ENCODE results near the gene RNFT2. TPM values are rescaled to one million over a fixed set of nuclear protein-coding genes. Genes with fewer than 3 reads are reported as not detected.

The RNFT2 gene
- total RNA-seq, 1 experiment from 2014 or later: 12.3 TPM

- Histone ChIP-seq H3K27ac (ENCODE audit: low read length) (no peak overlapping the region), H3K4me1 (ENCODE audit: control insufficient read depth, insufficient read depth, low read length) (0 out of 2 replicates have a peak, but pooled peaks cover 2% of the 10 kb centered on the region), H3K36me3 (ENCODE audit: control insufficient read depth, insufficient read depth, low read length) (no peaks in the 10 kb centered on the region), H3K27me3 (ENCODE audit: control insufficient read depth, insufficient read depth, low read length) (no peaks in the 10 kb centered on the region), H3K4me3 (ENCODE audit: low read depth in 2 of 2, low read length in 2 of 2) (no peak overlapping the region), H3K9me3 (ENCODE audit: control insufficient read depth, insufficient read depth, low read depth, low read length) (no peaks in the 10 kb centered on the region)
- in situ Hi-C loops (cut with HindIII; ENCODE audit: low pct_unique_long_range_greater_than_20kb, low sequenced_read_pairs) (no loop called here), intact Hi-C loops (cut with micrococcal nuclease; ENCODE audit: unreplicated experiment) (no loop called here)
- TF ChIP-seq TCF7L2 (IDR thresholded peaks at IDR 0.05; ENCODE audit: low read depth, low read length) (no peak), CTCF (IDR thresholded peaks at IDR 0.05) (no peak), SIN3A (IDR thresholded peaks at IDR 0.05; ENCODE audit: borderline replicate concordance, insufficient read depth, low read depth, low read length) (no peak), REST (IDR thresholded peaks at IDR 0.05; ENCODE audit: insufficient read depth in 1 of 2, low read depth in 2 of 2, low read length in 1 of 2) (no peak), POLR2AphosphoS5 (IDR thresholded peaks at IDR 0.05; ENCODE audit: low read depth, low read length) (no peak)
- no peak for DNase-seq (ENCODE audit: low read depth, low spot score)
- BruUV-seq (replicated peaks): no TSS peak
- CTCF ChIA-PET: no interaction called here
- POLR2A ChIA-PET: no interaction called here
- ATAC-seq: no peak
Measured at GRCh38 chr12:116761499-116761898, 23.4 kb downstream of the RNFT2 start.

GRCh38 chr12:116765271-116765670 is 27.2 kb downstream of the RNFT2 start:
- H3K27ac ChIP-seq (ENCODE audit: low read length): no peak overlapping the region
- H3K36me3 ChIP-seq (ENCODE audit: control insufficient read depth, insufficient read depth, low read length): no peaks in the 10 kb centered on the region
- no peak overlapping the region for H3K4me3 ChIP-seq (ENCODE audit: low read depth in 2 of 2, low read length in 2 of 2)
- H3K27me3 ChIP-seq (ENCODE audit: control insufficient read depth, insufficient read depth, low read length): no peaks in the 10 kb centered on the region
- H3K4me1 ChIP-seq (ENCODE audit: control insufficient read depth, insufficient read depth, low read length): 0 out of 2 replicates have a peak, but pooled peaks cover 2% of the 10 kb centered on the region
- no peaks in the 10 kb centered on the region for H3K9me3 ChIP-seq (ENCODE audit: control insufficient read depth, insufficient read depth, low read depth, low read length)
- ChIA-PET CTCF (no interaction called here), POLR2A (no interaction called here)
- in situ Hi-C loops (cut with HindIII; ENCODE audit: low pct_unique_long_range_greater_than_20kb, low sequenced_read_pairs) (no loop called here), intact Hi-C loops (cut with micrococcal nuclease; ENCODE audit: unreplicated experiment) (no loop called here)
- ATAC-seq (no peak), DNase-seq (ENCODE audit: low read depth, low spot score) (no peak)
- BruUV-seq (replicated peaks): no TSS peak
- TF ChIP-seq SIN3A (IDR thresholded peaks at IDR 0.05; ENCODE audit: borderline replicate concordance, insufficient read depth, low read depth, low read length) (no peak), CTCF (IDR thresholded peaks at IDR 0.05) (no peak), REST (IDR thresholded peaks at IDR 0.05; ENCODE audit: insufficient read depth in 1 of 2, low read depth in 2 of 2, low read length in 1 of 2) (no peak), POLR2AphosphoS5 (IDR thresholded peaks at IDR 0.05; ENCODE audit: low read depth, low read length) (no peak), TCF7L2 (IDR thresholded peaks at IDR 0.05; ENCODE audit: low read depth, low read length) (no peak)

Measured in Panc1 (cell line).